NCI-H1436 treated with DMSO at 0.1 percent for 48 hours (cell line): ENCODE data around the gene DDX56.
"Not testable (repeated sequence)": the region's sequence is repeated elsewhere in the genome, so short reads cannot be mapped to it uniquely, and the experiment has no call there.

Source experiments
- DNase-seq: peaks from one replicate; lab custom pipeline; 2025; lab: John Stamatoyannopoulos, UW

The DDX56 gene

DNA sequence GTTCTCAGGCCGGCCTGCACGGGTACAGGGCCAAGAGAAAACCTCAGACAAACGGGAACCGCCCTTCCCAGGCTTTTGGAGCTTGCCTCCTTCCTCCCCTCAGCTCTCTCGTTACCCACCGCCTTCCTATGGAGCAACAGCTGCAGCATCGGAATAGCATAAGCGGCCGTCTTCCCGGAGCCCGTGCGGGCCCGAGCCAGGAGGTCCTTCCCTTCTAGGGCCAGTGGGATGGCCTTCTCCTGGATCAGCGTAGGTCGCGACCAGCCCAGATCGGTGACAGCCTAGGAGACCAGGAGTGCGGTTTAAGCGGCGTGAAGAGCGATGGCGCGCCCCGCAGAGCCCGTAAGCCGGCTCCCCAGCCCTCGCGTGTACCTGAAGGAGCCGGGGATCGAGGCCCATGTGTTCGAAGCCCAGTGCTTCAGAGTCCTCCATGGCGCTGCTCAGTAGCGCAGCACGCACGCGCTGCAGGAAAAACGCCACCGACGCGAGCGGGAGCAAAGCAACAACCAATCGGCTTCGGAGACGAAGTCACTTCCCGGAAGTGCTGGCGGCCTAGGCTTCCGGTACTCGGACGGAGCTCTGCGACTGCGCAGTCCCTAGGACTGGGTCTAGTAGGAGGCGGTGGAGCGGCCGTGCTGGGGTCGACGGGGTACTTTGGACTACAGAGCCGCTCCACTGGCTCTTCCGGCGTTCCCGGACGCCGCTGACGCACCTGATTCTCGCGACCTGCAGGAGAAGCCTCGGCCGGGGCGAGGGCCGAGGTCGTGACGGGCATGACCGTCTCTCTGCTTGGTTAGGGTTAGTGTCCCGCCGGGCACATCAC lies at the start of gene DDX56:
Gene DDX56, minus strand, starts transcription at position 445 of the 823 bp plus-strand sequence. Its CDS starts 13 bp downstream, at position 432.
- peak; percentile 63 for DNase-seq

GRCh38 chr7:44622342-44623151 lies 48.8 kb upstream of the DDX56 start:
- no peak for DNase-seq

DNA sequence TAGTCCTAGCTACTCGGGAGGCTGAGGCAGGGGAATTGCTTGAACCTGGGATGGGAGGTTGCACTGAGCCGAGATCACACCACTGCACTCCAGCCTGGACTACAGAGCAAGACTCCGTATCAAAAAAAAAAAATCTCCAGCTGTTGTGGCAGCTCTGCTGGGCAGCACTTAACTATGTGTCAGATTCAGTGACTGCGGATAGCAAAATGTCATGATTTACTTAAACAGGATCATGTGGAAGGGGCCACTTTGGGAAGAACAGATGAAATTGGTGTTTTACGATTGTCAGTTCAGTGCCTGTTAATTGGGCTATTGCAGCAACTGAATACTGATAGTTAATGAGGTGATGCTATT lies 48.0 kb upstream of the DDX56 start:
- DNase-seq, result no peak

- no peak for DNase-seq
These were observed 47.5 kb upstream of the DDX56 start for GRCh38 chr7:44621034-44621749.

DNA sequence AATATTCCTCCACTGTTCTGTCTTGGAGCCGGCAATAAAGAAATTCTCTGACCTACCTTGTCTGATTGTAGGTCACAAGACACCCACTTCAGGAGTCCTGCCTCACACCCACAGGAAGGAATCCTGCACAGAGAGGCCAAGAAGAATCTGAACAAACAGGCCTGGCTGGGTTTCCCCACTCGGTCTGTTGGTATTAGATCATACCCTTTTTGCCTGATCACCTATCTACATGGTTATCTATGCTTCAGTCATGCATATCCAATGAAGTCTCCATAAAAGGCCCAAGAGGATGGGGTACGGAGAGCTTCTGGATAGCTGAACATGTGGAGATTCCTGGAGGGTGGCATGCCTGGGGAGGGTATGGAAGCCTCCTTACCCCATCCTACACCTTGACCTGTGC lies 45.0 kb upstream of the DDX56 start:
- DNase-seq, result no peak

GRCh38 chr7:44618045-44618444 lies 44.3 kb upstream of the DDX56 start:
- DNase-seq, result no peak

DNA sequence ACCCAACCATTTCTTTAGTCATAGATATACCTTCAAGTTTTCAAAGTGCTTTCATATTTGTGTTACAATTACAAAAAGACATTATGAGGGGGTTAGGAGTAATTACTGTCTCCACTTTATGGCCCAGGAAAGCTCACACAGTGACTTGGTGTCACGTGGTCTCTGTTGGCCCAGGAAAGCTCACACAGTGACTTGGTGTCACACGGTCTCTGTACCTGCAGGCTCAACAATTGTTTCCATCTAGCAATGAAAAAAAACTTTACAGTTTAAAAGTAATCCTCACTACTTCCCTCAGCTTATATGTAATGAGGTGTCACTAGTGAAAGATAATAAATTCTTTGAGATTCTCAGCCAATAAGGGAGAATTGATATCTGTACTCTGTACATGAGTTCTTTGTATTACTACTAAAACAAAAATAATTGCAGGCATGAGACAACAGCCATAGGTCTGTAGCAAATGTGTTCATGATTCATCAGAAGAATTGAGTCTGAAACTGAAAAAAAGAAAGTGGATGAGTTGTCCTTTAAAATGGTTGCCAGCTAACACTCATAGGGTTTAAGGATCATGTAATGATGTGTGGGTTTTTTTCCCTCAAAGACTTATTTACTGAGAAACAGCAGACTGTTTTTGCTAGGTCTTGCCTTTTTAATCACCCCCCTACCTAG lies 43.6 kb upstream of the DDX56 start:
- DNase-seq, result no peak

- DNase-seq, result no peak
These were observed 42.8 kb upstream of the DDX56 start for GRCh38 chr7:44616545-44616944.

GRCh38 chr7:44615793-44616192 lies 42.1 kb upstream of the DDX56 start:
- DNase-seq, result no peak

DNA sequence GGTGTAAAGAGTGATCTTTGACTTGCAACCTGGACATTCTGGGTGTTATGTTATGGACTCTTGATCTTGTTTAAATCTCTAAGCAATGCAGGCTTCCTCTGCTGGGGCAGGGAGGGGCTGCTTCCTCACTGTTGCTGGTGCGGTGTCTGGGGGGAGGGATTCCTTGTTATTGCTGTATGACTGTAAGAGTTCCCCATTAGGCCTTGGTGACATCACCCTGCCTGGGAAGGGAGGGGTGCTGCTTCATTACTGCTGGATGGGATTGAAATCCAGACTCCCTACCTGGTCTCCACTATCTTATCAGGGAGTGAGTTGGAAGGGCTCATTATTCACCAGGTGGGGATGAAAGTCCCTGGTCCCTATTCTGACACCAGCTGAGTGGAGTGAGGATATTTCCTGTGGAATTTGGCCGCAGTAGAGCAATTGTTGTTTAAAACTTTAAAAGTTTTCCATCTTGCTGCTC lies 41.5 kb upstream of the DDX56 start:
- no peak for DNase-seq

DNA sequence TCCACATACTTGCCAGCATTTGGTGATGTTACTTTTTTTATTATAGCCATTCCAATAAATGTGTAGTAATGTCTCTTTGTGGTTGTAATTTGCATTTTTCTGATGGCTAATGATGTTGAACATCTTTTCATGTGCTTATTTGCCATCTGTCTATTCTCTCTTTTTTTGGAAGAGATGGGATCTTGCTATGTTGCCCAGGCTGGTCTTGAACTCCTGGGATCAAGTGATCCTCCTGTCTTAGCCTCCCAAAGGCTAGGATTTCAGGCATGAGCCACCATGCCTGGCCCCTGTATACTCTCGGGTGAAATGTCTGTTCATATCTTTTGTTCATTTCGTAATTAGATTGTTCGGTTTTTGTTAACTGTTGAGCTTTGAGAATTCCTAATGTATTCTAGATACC lies 36.1 kb upstream of the DDX56 start:
- DNase-seq, result no peak

- DNase-seq, result no peak
These were observed 35.4 kb upstream of the DDX56 start for GRCh38 chr7:44608916-44609648.

GRCh38 chr7:44607141-44608068 lies 33.7 kb upstream of the DDX56 start:
- no peak for DNase-seq

DNA sequence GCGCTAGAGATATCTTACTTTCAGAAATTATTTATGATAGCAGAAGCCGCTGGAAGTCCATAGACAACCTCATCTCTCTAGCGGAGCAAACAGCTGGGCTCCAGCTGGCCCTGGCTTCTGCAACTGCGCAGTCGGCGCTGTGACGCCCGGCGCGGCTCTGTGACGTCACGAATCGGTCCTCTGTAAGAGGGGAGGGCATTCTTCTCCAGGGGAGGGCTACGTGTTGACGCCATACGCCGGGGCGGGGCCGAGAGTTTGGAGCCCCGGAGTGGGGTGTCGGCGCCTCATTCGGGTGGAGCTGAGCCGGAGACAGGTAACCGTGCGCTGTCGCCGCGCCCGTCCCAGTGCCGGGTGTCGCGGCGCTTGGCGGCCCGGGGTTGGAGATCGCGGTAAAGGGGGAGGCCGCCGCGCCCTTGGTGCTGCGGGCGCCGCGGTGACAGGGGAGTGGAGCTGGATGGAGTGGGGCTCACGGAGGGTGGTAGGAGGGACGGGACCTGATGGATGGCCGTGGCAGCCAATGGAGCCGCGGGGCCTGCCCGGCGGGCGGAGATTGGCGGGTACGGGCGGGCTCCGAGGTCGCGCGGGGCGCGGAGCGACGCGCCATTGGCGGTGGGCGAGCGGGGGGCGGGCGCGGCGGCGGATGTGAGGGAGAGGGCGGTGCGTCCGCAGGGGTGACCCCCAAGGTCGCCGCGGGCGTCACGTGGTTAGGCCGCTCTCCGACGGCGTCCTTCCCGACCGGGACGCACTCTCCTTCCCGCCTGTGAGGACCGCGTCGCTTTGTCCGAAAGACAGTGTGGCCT lies 32.8 kb upstream of the DDX56 start, which contains the start of gene OGDH:
Gene OGDH, plus strand, starts transcription at position 287 of the 800 bp plus-strand sequence. CDS start 17,717 bp downstream, outside the sequence.
- DNase-seq, result peak; percentile 88

DNA sequence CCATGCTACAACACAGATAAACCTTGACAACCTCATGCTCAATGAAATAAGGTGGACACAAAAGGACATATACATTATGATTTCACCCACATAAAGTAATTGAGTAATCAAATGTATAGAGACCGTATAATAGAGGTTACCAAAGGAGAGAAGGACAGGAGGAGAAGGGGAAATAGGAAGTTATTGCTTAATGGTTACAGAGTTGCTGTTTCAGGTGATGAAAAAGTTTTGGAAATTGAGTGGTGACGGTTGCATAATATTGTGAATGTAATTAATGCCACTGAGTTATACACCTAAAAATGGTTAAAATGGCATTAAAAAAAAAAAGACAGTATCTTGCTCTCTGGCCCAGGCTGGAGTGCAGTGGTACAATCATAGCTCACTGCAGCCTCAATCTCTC lies 31.2 kb upstream of the DDX56 start:
- DNase-seq, result no peak

DNA sequence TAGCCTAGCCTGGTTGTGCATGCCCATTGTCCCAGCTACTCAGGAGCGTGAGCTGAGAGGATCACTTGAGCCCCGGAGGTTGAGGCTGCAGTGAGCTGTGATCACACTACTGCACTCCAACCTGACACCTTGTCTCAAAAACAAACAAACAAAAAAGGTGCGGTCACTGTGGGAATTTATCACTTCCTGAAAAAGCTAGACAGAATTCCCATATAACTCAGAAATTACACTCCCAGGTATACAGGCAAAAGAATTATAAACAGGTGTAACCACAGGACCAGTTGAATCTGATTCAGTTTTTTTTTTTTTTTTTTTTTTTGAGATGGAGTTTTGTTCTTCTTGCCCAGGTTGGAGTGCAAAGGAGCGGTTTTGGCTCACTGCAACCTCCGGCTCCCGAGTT lies 29.5 kb upstream of the DDX56 start:
- DNase-seq, result no peak

DNA sequence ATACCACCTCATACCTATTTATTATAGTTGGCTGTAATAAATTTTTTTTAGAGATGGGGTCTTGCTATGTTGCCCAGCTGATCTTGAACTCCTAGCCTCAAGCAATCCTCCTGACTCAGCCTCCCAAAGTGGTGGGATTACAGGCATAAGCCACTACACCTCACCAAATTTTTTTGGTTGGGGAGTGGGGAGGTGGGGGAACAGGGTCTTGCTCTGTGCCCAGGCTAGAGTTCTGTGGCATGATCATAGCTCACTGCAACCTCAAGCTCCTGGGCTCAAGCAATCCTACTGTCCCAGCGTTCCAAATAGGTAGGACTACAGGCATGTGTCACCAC lies 28.8 kb upstream of the DDX56 start:
- DNase-seq, result no peak

- DNase-seq, result no peak
These were observed 25.5 kb upstream of the DDX56 start for GRCh38 chr7:44599222-44599621.

- not testable (repeated sequence) for DNase-seq
These were observed 23.5 kb upstream of the DDX56 start for GRCh38 chr7:44597181-44597580.
